ENCODE results near the gene ZSCAN18. TPM values are rescaled to one million over a fixed set of nuclear protein-coding genes. Genes with fewer than 3 reads are reported as not detected.

The ZSCAN18 gene
- total RNA-seq, 2 donors from 2014 or later: 48.3 to 65.7 TPM

DNA sequence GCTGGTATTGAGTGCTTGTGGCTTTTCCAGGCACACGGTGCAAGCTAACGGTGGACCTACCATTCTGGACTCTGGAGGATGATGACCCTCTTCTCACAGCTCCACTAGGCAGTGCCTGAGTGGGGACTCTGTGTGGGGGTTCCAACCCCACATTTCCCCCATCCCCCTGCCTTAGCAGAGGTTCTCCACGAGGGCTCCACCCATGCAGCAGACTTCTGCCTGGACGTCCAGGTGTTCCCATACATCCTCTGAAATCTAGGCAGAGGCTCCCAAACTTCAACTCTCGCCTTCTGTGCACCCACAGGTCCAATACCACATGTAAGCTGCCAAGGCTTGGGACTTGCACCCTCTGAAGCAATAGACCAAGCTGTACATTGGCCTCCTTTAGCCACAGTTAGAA, 25.3 kb upstream of the ZSCAN18 start:
- Histone ChIP-seq H3K27me3 (no peaks in the 10 kb centered on the region), H3K36me3 (peaks cover 20% of the 10 kb centered on the region), H3K27ac (no peak overlapping the region), H3K9me3 (peaks cover 38 to 99% of the 10 kb centered on the region in 2 donors), H3K4me3 (no peak overlapping the region), H3K4me1 (no peaks in the 10 kb centered on the region)
- no peak for TF ChIP-seq CTCF (IDR thresholded peaks at IDR 0.05)
- no peak for DNase-seq (ENCODE audit: low spot score)

DNA sequence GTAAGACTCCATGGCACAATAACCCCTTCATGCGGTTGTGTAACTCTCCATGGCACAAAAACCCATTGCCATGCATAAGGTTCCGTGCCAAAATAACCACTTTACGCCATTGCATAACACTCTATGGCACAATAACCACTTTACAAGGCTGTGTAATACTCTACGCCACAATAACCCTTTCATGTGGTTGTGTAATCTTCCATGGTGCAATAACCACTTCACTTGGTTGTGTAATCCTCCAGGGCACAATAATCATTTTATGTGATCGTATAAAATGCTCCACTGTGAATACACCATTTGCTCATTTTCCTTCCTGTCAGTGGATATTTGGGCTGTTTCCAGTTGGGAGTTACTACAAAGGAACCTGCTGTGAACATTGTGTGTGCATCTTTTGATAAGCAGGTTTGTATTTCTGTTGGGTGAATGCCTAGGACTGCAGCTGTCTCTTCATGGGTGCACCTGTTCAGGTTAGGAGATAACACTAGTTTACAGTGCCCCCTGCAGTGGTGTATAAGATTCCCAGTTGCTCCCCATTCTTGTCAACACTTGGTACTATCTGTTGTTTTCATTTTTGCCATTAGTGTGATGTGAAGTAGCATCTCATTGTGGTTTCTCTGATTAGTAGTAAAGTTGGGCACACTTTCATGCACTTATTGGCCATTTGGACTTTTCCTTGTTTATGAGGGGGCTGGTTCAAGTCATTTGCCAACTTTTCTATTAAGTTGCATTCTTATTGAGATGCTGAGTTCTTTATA, 21.1 kb upstream of the ZSCAN18 start:
- TF ChIP-seq CTCF (IDR thresholded peaks at IDR 0.05): no peak
- Histone ChIP-seq H3K36me3 (no peaks in the 10 kb centered on the region), H3K4me3 (no peak overlapping the region), H3K27me3 (no peaks in the 10 kb centered on the region), H3K9me3 (peaks cover 31 to 99% of the 10 kb centered on the region in 2 donors), H3K4me1 (no peaks in the 10 kb centered on the region), H3K27ac (no peak overlapping the region)
- DNase-seq (ENCODE audit: low spot score): no peak

GRCh38 chr19:58117841-58118575, 20.0 kb upstream of the ZSCAN18 start:
- H3K27ac ChIP-seq: no peak overlapping the region
- no peak for TF ChIP-seq CTCF (IDR thresholded peaks at IDR 0.05)
- H3K27me3 ChIP-seq: no peaks in the 10 kb centered on the region
- no peak for DNase-seq (ENCODE audit: low spot score)
- no peaks in the 10 kb centered on the region for H3K4me1 ChIP-seq
- H3K4me3 ChIP-seq: no peak overlapping the region
- peaks cover 27 to 99% of the 10 kb centered on the region in 2 donors for H3K9me3 ChIP-seq
- no peaks in the 10 kb centered on the region for H3K36me3 ChIP-seq

DNA sequence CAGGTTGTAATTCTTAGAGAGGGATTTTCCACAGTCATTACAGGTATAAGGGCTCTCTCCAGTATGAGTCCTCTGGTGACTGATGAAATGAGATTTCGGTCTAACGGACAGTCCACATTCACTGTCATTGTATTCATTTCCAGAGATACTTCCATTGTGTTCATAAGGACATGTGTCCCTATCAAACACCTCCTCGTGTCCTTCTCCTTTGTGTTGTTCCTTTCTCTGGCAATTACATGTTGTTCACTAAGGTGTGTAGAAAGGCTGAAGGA, 10.5 kb upstream of the ZSCAN18 start:
- Histone ChIP-seq H3K4me3 (no peak overlapping the region), H3K4me1 (no peaks in the 10 kb centered on the region), H3K27me3 (no peaks in the 10 kb centered on the region), H3K36me3 (no peaks in the 10 kb centered on the region), H3K27ac (no peak overlapping the region), H3K9me3 (peaks cover 33 to 91% of the 10 kb centered on the region in 2 donors)
- no peak for TF ChIP-seq CTCF (IDR thresholded peaks at IDR 0.05)
- no peak for DNase-seq (ENCODE audit: low spot score)

DNA sequence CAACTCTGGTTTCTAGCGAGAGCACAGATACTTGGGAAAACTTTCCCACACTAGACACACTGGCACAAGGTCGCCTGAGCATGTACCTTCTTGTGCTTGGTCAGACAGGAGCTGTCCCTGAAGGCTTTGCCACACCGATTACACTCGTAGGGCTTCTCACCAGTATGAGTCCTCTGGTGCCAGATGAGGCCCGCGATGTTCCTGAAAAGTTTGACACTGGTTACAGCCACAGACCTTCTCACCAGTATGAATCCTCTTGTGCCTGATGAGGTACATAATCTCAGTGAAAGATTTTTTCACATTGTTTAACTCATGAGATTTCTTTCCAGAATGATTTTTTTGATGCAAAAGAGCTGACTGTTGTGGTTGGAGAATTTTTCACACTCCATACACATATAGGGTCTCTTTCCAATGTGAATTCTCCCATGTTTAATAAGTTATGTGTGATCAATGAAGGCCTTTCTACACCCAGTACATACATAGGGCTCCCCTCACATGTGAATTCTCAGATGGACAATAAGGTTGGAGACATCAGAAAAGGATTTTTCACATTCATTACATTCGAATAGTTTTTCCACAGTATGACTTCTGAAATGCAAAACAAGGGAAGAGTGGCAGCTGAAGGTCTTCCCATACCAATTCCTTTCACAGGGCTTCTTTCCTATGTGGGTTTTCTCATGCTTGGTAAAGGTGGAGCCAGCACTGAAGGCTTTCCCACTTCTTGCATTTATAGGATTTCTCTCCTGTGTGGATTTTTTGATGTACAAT, 9.9 kb upstream of the ZSCAN18 start:
- Histone ChIP-seq H3K4me3 (no peak overlapping the region), H3K9me3 (peaks cover 33 to 92% of the 10 kb centered on the region in 2 donors), H3K27ac (no peak overlapping the region), H3K4me1 (no peaks in the 10 kb centered on the region), H3K27me3 (no peaks in the 10 kb centered on the region), H3K36me3 (no peaks in the 10 kb centered on the region)
- no peak for TF ChIP-seq CTCF (IDR thresholded peaks at IDR 0.05)
- no peak for DNase-seq (ENCODE audit: low spot score)
